MCF 10A (cell line): ENCODE results near the gene ZNF423. TPM values are rescaled to one million over a fixed set of nuclear protein-coding genes. Genes with fewer than 3 reads are reported as not detected.

ENCODE experiments used
- BruUV-seq: library from RNA; stranded (reverse); fragments of 400-500 nt; replicated peaks from 2 replicates; lab custom pipeline; 2021; lab: Mats Ljungman, UMichigan
- CTCF ChIA-PET: fragments of 300-600 bp; sonication (Branson Sonifier 250); formaldehyde crosslinking; extraction: SDS; loops from one replicate; lab custom pipeline; 2021; ENCODE audit warnings: antibody characterized with exemption, inconsistent platforms; lab: Yijun Ruan, JAX
- POLR2A ChIA-PET: fragments of 300-600, 350-650 bp; sonication (Branson Sonifier 250); formaldehyde crosslinking; extraction: SDS; loops from one replicate; lab custom pipeline; 2020; ENCODE audit warnings: antibody characterized with exemption, inconsistent platforms; lab: Yijun Ruan, JAX
- DNase-seq: peaks from one replicate; pipeline ENCODE4 v3.0.0-alpha.2; 2018; ENCODE audit not compliant: unreplicated experiment
- H3K27ac Mint-ChIP-seq: one replicate; pipeline ENCODE4 v1.8.0; 2022; ENCODE audit warnings: mild to moderate bottlenecking, low read depth, mixed read lengths; ENCODE audit not compliant: unreplicated experiment
- H3K27me3 Mint-ChIP-seq: one replicate; pipeline ENCODE4 v1.8.0; 2022; ENCODE audit warnings: mixed read lengths; ENCODE audit not compliant: insufficient read depth, unreplicated experiment
- H3K36me3 Mint-ChIP-seq: one replicate; pipeline ENCODE4 v1.8.0; 2022; ENCODE audit warnings: mild to moderate bottlenecking, moderate library complexity, mixed read lengths; ENCODE audit not compliant: insufficient read depth, unreplicated experiment
- H3K4me1 Mint-ChIP-seq: one replicate; pipeline ENCODE4 v1.8.0; 2022; ENCODE audit warnings: mixed read lengths; ENCODE audit not compliant: insufficient read depth, unreplicated experiment
- H3K4me3 Mint-ChIP-seq: one replicate; pipeline ENCODE4 v1.8.0; 2022; ENCODE audit warnings: mild to moderate bottlenecking, moderate library complexity, mixed read lengths; ENCODE audit not compliant: unreplicated experiment
- H3K9me3 Mint-ChIP-seq: one replicate; pipeline ENCODE4 v1.8.0; 2022; ENCODE audit warnings: mixed read lengths; ENCODE audit not compliant: unreplicated experiment
- intact Hi-C: fragments of 100-400 bp; cut with micrococcal nuclease; formaldehyde crosslinking; loops from 2 replicates; pipeline ENCODE4 v1.14.1; 2022
- total RNA-seq: library from RNA; stranded (reverse); gene quantifications from 2 replicates; pipeline ENCODE4 v1.2.3, GENCODE V29; 2022
- TF ChIP-seq, protein P1 (sequence below): fragments of 200-600 bp; IDR thresholded peaks from one replicate; pipeline ENCODE4 v1.8.0; 2022; ENCODE audit warnings: antibody characterized with exemption, mild to moderate bottlenecking; ENCODE audit not compliant: unreplicated experiment

The ZNF423 gene
- total RNA-seq, 1 experiment from 2014 or later = not detected

DNA sequence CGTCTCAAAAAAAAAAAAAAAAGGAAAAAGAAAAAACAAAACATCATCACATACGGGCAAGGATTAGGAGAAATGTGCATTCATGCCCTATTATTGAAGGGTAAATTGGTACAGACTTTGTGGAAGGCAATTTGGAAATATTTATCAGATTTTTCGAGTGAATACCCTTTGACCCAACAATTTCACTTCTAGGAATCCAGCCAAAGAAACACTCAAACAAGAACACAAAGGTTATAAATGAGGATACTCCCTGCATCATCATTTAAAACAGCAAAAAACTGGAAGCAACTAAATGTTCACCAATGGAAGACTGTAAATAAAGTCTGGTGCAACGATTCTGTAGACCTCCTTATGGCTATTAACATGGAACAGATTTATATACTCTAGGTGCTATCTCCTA, 12.9 kb downstream of the ZNF423 start:
- Mint-ChIP-seq H3K4me3 (no peak overlapping the region), H3K9me3 (no peaks in the 10 kb centered on the region), H3K27me3 (peaks cover 48% of the 10 kb centered on the region), H3K36me3 (no peaks in the 10 kb centered on the region), H3K4me1 (no peaks in the 10 kb centered on the region), H3K27ac (no peak overlapping the region)
- TF ChIP-seq, protein P1, sequence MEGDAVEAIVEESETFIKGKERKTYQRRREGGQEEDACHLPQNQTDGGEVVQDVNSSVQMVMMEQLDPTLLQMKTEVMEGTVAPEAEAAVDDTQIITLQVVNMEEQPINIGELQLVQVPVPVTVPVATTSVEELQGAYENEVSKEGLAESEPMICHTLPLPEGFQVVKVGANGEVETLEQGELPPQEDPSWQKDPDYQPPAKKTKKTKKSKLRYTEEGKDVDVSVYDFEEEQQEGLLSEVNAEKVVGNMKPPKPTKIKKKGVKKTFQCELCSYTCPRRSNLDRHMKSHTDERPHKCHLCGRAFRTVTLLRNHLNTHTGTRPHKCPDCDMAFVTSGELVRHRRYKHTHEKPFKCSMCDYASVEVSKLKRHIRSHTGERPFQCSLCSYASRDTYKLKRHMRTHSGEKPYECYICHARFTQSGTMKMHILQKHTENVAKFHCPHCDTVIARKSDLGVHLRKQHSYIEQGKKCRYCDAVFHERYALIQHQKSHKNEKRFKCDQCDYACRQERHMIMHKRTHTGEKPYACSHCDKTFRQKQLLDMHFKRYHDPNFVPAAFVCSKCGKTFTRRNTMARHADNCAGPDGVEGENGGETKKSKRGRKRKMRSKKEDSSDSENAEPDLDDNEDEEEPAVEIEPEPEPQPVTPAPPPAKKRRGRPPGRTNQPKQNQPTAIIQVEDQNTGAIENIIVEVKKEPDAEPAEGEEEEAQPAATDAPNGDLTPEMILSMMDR = no peak
- ChIA-PET POLR2A (no interaction called here), CTCF (no interaction called here)
- intact Hi-C loops = no loop called here
- no peak for DNase-seq
- BruUV-seq = no TSS peak

DNA sequence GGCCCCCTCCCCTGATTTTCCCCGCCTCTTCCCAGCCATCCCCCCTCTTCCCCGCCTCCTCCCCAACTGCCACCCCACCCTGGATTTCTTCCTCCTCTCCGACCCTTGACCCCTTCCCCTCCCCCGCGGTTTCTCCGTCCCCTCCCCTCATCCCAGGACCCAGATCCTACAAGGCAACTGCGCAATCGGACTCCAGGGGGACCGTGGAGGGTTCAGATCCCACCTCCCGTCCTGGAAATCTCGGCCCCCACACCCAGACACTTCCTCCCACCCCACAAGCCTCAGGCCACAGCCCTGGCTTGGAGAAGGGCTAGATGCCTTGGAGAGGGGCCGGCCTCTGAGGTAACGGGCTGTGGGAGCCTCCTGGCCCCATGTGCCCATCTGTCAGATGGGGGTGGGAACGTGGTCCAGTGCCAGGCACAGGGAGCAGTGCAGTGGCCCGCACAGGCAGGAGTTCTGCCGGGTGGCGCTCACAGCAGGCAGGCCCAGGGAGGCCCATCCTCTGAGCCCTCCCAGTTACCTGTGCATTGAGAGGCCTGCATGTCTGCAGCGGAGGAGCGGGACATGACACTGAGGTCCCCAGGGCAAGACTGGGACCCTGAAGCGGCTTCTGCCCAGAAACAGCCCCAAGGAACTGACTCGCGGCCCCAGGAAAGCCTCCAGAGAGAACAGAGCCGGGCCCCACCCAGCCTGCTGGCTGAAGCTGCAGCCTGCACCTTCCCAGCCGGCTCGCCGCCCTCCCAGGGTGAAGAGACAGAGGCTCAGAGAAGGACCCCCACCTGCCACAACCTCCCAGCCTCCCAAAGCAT, 16.7 kb downstream of the ZNF423 start:
- intact Hi-C loops = no loop called here
- Mint-ChIP-seq H3K4me1 (no peaks in the 10 kb centered on the region), H3K36me3 (no peaks in the 10 kb centered on the region), H3K27ac (no peak overlapping the region), H3K4me3 (no peak overlapping the region), H3K9me3 (no peaks in the 10 kb centered on the region), H3K27me3 (peaks cover 22% of the 10 kb centered on the region)
- no TSS peak for BruUV-seq
- ChIA-PET CTCF (interaction anchor here (0.6 to 0.9 kb wide), 3 partner anchors 18 to 617 kb away, joined by 3 to 5 read pairs (median 3); no protein-coding TSS in a partner anchor), POLR2A (no interaction called here)
- TF ChIP-seq, protein P1 = no peak
- DNase-seq = no peak

DNA sequence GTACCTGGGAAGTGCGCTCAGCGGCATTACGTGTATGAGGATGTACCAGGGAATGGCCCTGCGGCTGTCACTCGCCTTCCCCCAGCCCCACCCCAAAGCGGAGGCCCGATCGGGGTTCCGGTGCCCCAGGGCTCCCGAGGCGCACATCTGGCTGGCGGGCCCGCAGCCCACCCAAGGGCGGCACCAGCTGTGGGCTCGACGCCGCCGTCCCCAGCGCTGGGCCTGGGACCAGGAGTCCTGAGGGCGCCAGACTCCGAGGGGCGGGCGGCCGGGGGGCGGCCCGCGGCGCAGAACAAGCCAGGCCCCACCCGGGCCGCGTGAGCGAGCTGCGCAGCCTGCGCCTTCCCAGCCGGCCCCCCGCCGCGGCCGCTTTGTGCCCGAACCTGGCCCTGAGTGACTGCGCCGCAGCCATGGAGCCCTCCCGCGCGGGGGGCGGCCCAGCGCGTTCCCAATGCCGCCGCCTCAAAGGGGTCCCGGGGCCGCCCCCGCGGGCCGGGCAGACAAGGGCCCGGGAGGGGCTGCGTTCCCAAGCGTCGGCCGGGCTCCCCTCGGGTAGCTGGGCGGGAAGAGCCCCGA, 17.4 kb downstream of the ZNF423 start:
- CTCF ChIA-PET = interaction anchor here (0.6 kb wide), 1 partner anchor 617 kb away, joined by 3 read pairs; no protein-coding TSS in a partner anchor
- intact Hi-C loops = no loop called here
- no TSS peak for BruUV-seq
- no peaks in the 10 kb centered on the region for H3K36me3 Mint-ChIP-seq
- H3K9me3 Mint-ChIP-seq = no peaks in the 10 kb centered on the region
- H3K27ac Mint-ChIP-seq = no peak overlapping the region
- POLR2A ChIA-PET = no interaction called here
- DNase-seq = no peak
- H3K4me1 Mint-ChIP-seq = no peaks in the 10 kb centered on the region
- TF ChIP-seq, protein P1 = no peak
- H3K4me3 Mint-ChIP-seq = no peak overlapping the region
- peaks cover 18% of the 10 kb centered on the region for H3K27me3 Mint-ChIP-seq

DNA sequence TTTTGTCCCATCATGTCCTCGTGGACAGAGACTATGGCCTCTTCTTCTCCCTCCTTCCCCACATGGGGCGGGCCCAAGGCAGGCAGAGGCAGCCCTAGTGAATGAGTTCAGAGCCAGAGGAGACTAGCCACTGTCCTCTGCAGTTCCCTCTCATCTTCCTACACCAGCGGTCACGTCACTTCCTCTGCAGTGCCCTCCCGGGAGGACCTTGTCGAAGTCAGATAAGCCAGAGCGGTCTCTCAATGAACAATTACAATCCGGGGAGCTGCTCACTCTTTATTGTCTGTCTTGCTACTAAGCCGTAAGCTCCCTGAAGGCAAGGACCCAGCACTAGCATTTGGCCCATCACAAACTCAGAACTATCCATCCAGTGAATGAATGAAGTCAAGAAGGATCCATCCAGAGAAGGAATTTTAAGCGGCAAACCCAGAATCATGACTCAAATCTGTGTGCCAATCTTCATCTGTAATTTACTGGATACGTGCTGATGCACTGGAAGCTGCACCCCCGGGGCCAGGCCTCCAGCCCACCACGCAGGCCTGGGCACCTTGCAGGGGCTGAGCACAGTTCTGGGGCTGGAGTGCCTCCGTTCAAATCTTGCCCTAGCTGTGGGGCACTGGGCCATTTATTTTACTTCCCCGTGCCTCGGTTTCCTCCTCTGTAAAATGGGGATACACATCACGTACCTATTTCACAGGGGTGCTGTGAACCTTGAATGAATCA, 18.1 kb downstream of the ZNF423 start:
- TF ChIP-seq, protein P1 = no peak
- Mint-ChIP-seq H3K4me1 (no peaks in the 10 kb centered on the region), H3K9me3 (no peaks in the 10 kb centered on the region), H3K4me3 (no peak overlapping the region), H3K27me3 (peaks cover 18% of the 10 kb centered on the region), H3K27ac (no peak overlapping the region), H3K36me3 (no peaks in the 10 kb centered on the region)
- BruUV-seq = no TSS peak
- ChIA-PET POLR2A (no interaction called here), CTCF (interaction anchor here (0.6 kb wide), 1 partner anchor 479 kb away, joined by 3 read pairs; no protein-coding TSS in a partner anchor)
- intact Hi-C loops = no loop called here
- no peak for DNase-seq
